Suprapubic skin (tissue), 3 donors: Measurements from ENCODE around the gene DUSP21.
"Not testable (repeated sequence)": the region's sequence is repeated elsewhere in the genome, so short reads cannot be mapped to it uniquely, and the experiment has no call there.

Experiments used
- CTCF ChIP-seq, 2 donors: fragments of 200-600 bp in 1 of 2; fragments of 450-650 bp in 1 of 2; sonication (generic) in 1 of 2; IDR thresholded peaks; one replicate each; pipeline ENCODE4 v1.5.1; 2016 to 2019; ENCODE audit warnings: antibody characterized with exemption in 2 of 2, mild to moderate bottlenecking in 1 of 2, moderate library complexity in 1 of 2
- EP300 ChIP-seq: sonication (generic); formaldehyde crosslinking; IDR thresholded peaks from one replicate; pipeline ENCODE4 v1.6.1; 2017; ENCODE audit warnings: antibody characterized with exemption

- TF ChIP-seq CTCF (IDR thresholded peaks at IDR 0.05); EP300: not testable (repeated sequence)
Observed at GRCh38 chrX:44850891-44851290, 7.1 kb downstream of the DUSP21 start.
